Measurements from ENCODE around the gene IQGAP2.

Gene IQGAP2

DNA sequence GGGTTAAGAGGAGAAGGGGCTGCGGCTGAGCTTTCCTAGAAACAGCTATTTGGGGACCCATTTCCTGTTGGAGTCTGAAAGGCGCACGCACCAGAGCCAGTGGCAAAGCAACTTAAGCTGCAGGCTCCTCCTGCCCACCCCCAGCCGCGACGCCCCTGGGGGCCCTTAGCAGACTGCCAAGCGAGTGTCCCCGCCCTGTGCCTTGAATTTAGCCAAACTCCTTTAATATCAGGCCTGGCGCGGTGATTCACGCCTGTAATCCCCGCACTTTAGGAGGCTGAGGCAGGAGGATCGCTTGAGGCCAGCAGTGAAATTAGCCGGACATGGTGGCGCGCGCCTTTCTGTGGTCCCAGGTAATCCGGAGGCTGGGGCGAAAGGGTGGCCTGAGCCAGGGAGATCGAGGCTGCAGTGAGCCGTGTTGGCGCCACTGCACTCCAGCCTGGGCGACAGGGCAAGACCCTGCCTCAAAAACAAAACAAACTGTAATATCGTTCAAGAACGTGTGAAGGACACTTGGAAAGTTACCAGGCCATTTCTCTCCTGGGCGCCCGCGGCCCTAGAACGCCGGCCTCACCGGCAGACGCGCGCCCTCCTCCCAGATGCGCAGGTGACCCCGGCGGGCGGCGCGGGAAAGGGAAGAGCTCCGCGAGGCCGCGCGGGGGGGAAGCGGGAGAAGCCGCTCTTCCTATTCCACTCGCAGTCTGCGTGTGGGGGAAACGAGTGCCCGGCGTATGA is 311.8 kb downstream of the IQGAP2 start:
- in situ Hi-C loops (cut with HindIII; ENCODE audit: low pct_unique_long_range_greater_than_20kb, low sequenced_read_pairs), result no loop called here
- no peak for TF ChIP-seq JUND (IDR thresholded peaks at IDR 0.05; ENCODE audit: low read depth)
- no peak for DNase-seq (ENCODE audit: low read depth in 1 of 2, low spot score in 1 of 2)

DNA sequence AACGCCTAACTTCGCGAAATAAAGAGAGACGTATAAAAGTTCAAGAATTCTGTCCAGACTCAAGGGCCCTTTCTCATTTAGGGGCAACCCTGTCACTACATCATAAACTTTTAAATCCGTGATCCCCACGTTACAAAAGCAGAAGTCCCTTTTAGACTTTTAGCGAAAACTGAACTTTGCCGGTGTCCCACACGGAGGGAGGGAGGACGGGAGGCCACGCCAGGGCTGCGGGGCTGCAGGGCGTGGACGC is 312.3 kb downstream of the IQGAP2 start:
- peak in 1 of 2 experiments; percentile 24 for DNase-seq (ENCODE audit: low read depth in 1 of 2, low spot score in 1 of 2)
- no peak for TF ChIP-seq JUND (IDR thresholded peaks at IDR 0.05; ENCODE audit: low read depth)
- in situ Hi-C loops (cut with HindIII; ENCODE audit: low pct_unique_long_range_greater_than_20kb, low sequenced_read_pairs), result no loop called here

DNA sequence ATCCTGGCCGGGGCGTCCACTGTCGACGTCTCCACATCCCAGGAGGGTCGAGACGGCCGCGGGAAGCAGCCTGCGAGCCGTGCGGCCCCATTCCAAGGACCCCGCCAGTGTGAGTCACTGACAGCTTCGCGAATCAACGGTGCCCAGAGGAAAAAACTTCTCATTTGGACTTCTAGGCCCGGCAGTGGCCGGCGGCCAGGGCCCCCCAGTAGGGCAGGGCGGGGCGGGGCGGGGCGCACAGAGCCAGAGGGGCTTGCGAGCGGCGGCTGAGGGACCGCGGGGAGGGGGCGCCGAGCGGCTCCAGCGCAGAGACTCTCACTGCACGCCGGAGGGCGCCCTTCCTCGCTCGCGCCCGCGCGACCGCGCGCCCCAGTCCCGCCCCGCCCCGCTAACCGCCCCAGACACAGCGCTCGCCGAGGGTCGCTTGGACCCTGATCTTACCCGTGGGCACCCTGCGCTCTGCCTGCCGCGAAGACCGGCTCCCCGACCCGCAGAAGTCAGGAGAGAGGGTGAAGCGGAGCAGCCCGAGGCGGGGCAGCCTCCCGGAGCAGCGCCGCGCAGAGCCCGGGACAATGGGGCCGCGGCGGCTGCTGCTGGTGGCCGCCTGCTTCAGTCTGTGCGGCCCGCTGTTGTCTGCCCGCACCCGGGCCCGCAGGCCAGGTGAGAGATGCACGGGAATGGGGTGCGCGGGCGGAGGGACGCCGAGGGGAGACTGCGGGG is 312.8 kb downstream of the IQGAP2 start, which contains the start of gene F2R:
TSS of gene F2R (plus strand) at position 391 of the 720 bp plus-strand sequence. CDS start at position 573, 182 bp downstream.
- TF ChIP-seq JUND (IDR thresholded peaks at IDR 0.05; ENCODE audit: low read depth), result no peak
- peak; percentile 21 to 65 for DNase-seq (ENCODE audit: low read depth in 1 of 2, low spot score in 1 of 2)
- in situ Hi-C loops (cut with HindIII; ENCODE audit: low pct_unique_long_range_greater_than_20kb, low sequenced_read_pairs), result no loop called here

DNA sequence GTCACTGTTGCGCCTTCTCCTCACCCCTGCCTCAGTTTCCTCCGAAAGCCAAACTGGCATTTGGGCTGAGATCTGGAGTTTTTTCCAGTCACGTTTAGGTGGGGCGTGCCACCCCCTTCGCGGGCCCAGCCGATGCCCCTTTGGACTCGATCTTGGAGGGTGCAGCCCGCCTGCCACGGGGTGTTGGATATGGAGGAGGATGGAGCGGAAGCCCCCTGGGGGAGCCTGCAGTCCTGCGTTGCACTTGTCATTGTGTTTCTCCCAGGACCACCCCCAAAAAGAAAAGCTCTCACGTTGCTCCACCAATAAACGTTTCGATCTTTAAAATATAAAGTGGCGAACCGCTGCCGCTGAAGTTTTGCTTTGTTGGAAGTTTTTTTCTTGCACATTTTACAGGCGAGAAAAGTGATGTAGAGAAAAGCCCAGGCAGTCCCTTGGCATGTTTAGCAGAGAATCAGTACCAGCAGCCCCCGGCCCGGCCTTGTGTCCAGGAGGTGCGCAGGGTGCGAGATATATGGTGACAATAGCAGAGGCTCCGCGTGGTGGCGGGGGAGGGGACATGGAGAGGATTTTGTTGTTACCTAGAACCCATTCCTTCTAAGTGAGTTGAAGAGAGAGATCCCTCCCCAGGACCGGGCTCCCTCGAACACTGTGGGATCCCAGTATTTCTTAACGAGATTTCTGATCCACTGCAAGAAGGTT is 313.5 kb downstream of the IQGAP2 start:
- no peak for TF ChIP-seq JUND (IDR thresholded peaks at IDR 0.05; ENCODE audit: low read depth)
- no peak for DNase-seq (ENCODE audit: low read depth in 1 of 2, low spot score in 1 of 2)
- in situ Hi-C loops (cut with HindIII; ENCODE audit: low pct_unique_long_range_greater_than_20kb, low sequenced_read_pairs), result no loop called here

DNA sequence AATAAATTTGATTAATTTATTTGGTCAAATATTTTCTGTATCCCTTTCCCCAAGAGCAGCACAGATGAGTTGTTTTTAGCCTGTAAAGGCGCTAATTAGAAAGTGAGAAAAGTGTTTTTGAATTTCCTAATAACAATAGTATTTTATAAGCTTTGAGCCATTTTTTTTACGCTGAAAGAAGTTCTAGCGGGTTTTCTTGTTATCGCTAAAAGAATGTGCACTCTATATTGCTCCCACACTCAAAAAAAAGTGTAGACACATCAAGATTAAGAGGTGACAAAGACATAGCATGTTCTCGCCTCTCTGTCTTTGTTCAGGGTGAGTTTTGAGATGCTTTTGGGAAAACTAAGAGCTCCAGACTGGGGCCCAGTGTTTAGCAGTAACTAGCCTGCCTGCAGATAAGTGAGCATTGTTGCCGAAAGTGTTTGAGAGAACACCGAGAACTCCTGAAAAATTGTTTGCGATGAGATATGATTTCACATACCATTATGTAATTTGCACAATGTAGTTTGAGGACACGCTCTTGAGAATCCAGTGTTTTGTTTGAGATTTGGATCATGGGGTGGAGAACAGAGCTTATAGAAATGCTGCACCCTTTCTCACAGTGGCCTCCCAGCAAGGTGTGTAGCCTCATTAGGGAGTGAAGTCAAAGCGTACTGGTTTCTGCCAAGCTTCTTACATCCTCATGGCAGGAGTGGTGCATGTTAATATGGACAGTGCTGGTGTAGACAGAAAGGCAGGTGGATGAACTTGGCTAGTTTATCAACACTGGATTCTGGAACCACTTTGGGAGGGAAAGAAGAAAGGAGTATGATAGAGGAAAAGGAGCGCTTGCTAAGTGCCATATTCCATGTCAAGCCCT is 314.4 kb downstream of the IQGAP2 start:
- TF ChIP-seq JUND (IDR thresholded peaks at IDR 0.05; ENCODE audit: low read depth), result no peak

DNA sequence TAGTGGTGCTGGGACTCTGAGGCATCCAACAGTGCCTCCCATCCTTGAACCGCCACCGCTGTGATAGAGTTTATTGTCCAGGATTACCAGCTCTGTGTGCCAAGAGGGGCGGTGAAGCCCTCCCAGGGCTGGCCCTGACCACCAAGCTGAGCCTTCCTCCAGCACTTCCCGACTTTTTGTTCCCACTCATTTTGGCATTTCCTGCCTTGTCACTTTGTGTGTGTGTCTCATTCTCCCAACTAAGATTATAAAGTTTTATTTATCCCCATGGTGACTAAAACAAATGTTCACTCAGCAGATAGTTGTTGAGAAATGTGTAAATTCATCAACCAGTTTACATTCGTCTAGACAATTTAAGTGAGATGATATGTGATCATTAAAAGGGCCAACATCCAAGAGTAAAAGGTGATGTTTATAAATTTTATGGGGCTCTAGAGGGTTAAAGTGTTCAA is 315.3 kb downstream of the IQGAP2 start:
- no peak for DNase-seq (ENCODE audit: low read depth in 1 of 2, low spot score in 1 of 2)
- in situ Hi-C loops (cut with HindIII; ENCODE audit: low pct_unique_long_range_greater_than_20kb, low sequenced_read_pairs), result no loop called here

More for the DNA sequence above, 314.4 kb downstream of the IQGAP2 start:
- in situ Hi-C loops (cut with HindIII; ENCODE audit: low pct_unique_long_range_greater_than_20kb, low sequenced_read_pairs), result no loop called here
- no peak for DNase-seq (ENCODE audit: low read depth in 1 of 2, low spot score in 1 of 2)

DNA sequence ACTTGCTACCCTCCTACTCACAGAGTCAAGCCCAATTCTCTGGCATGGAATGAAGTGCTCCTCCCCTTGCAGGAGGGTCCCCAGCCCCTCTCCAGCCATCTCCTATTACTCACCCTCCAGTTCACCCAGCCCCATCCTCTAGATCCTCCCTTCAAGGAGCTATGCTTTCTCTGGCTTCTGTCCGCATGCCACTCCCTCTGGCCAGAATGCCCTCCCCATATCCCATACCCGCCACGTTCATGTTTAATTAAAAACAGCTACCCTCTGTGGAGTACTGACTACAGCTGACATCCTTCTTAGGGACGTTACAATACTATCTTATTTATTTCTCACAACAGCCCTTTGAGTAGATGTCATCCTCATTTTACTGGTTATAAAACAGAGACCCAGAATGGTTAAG is 315.8 kb downstream of the IQGAP2 start:
- in situ Hi-C loops (cut with HindIII; ENCODE audit: low pct_unique_long_range_greater_than_20kb, low sequenced_read_pairs), result no loop called here
- TF ChIP-seq JUND (IDR thresholded peaks at IDR 0.05; ENCODE audit: low read depth), result no peak
- no peak for DNase-seq (ENCODE audit: low read depth in 1 of 2, low spot score in 1 of 2)

More for the DNA sequence above, 315.3 kb downstream of the IQGAP2 start:
- TF ChIP-seq JUND (IDR thresholded peaks at IDR 0.05; ENCODE audit: low read depth), result no peak

DNA sequence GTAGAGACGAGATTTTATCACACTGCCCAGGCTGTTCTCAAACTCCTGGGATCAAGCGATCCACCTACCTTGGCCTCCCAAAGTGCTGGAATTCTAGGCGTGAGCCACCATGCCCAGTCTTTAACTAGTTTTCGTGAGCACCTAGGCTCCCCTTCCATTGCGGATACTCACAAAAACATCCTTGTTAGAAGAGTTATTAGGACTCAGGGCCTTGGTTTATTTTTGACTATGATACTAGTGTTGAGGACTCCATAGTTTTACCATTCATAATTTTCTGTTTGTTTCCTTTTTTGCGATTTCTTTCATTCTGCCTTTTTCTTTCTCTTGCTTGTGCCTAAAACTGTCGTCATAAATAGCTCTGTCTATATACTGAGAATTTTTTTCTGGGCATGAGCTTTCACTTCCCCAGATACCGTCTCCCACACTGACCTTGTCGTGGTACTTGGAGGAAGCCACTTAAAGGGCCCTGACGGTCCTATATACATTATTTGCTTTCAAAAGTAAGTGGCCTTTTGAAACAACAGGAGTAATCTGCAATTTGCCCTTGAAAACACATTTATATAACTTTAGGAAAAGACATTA is 318.0 kb downstream of the IQGAP2 start:
- DNase-seq (ENCODE audit: low read depth in 1 of 2, low spot score in 1 of 2), result no peak
- in situ Hi-C loops (cut with HindIII; ENCODE audit: low pct_unique_long_range_greater_than_20kb, low sequenced_read_pairs), result no loop called here
- TF ChIP-seq JUND (IDR thresholded peaks at IDR 0.05; ENCODE audit: low read depth), result no peak

DNA sequence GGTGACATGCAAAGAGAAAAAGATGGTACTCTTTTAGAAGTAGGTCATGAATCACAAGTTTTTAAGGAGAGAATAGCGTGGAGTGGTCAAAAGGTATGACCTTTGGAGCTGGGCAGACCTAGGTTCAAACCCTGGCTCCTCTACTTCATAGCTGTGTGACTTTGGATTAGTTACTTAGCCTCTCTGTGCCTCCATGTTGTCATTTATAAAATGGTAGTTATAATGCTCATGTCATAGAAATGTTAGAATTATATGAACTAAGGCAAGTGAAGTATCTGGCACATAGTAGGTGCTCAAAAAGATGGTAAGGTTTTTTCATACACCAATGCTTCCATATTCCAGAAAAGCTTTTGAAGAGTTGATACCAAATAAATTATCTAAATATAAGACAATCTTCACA is 320.2 kb downstream of the IQGAP2 start:
- in situ Hi-C loops (cut with HindIII; ENCODE audit: low pct_unique_long_range_greater_than_20kb, low sequenced_read_pairs), result no loop called here
- no peak for TF ChIP-seq JUND (IDR thresholded peaks at IDR 0.05; ENCODE audit: low read depth)
- no peak for DNase-seq (ENCODE audit: low read depth in 1 of 2, low spot score in 1 of 2)

DNA sequence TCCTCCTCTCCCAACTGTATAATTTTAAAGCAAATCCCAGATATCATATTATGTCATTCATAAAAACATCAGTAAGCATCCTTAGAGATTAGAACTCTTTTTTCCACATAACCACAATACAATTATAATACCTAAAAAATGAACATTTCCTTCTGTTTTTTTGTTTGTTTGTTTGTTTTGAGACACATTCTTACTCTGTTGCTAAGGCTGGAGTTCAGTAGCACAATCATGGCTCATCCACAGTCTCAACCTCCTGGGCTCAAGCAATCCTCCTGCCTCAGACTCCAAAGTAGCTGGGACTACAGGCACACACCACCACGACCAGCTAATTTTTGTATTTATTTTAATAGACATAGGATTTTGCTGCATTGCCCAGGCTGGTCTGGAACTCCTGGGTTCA is 320.8 kb downstream of the IQGAP2 start:
- no peak for TF ChIP-seq JUND (IDR thresholded peaks at IDR 0.05; ENCODE audit: low read depth)
- DNase-seq (ENCODE audit: low read depth in 1 of 2, low spot score in 1 of 2), result no peak
- in situ Hi-C loops (cut with HindIII; ENCODE audit: low pct_unique_long_range_greater_than_20kb, low sequenced_read_pairs), result no loop called here

DNA sequence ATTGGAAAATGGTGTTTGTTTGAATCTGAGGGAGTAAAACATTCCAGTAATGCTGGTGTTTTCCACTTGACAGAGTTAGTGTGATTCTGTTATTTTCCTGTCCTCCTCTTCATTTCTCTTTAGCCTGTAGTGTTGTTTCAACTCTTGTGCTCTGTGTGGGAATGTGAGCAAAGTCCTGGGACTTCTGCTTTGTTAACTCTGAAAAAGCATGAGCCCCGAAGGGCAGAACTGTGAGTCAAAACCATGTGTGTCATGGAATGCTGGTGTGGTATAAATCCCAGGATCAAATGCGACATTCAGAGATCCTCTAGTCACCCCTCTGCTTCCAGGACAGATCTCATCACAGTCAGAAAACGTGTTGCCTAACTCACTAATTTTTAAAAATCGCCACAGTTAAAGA is 321.8 kb downstream of the IQGAP2 start:
- no peak for TF ChIP-seq JUND (IDR thresholded peaks at IDR 0.05; ENCODE audit: low read depth)
- in situ Hi-C loops (cut with HindIII; ENCODE audit: low pct_unique_long_range_greater_than_20kb, low sequenced_read_pairs), result no loop called here
- no peak for DNase-seq (ENCODE audit: low read depth in 1 of 2, low spot score in 1 of 2)

DNA sequence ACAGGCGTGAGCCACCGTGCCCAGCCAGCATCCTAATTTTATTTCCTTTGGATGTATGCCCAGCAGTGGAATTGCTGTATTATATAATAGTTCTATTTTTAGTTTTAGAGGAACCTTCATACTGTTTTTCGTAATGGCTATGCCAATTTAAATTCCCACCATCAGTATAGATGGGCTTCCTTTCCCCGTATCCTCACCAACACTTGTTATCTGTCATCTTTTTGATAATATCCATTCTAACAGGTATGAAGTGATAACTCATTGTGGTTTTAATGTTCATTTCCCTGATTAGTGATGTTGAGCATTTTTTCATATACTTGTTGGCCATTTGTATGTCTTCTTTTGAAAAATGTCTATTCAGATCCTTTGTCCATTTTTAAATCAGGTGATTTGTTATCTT is 325.9 kb downstream of the IQGAP2 start:
- no peak for DNase-seq (ENCODE audit: low read depth in 1 of 2, low spot score in 1 of 2)
- in situ Hi-C loops (cut with HindIII; ENCODE audit: low pct_unique_long_range_greater_than_20kb, low sequenced_read_pairs), result no loop called here
- no peak for TF ChIP-seq JUND (IDR thresholded peaks at IDR 0.05; ENCODE audit: low read depth)
